ENCODE data around the gene DPP8. TPM values are rescaled to one million over a fixed set of nuclear protein-coding genes. Genes with fewer than 3 reads are reported as not detected.

Gene DPP8
- total and polyA plus RNA-seq, 2 donors (not counting 3 experiments of a cell fraction or from before 2014, with no cell fraction given): 12.1 to 35.3 TPM

DNA sequence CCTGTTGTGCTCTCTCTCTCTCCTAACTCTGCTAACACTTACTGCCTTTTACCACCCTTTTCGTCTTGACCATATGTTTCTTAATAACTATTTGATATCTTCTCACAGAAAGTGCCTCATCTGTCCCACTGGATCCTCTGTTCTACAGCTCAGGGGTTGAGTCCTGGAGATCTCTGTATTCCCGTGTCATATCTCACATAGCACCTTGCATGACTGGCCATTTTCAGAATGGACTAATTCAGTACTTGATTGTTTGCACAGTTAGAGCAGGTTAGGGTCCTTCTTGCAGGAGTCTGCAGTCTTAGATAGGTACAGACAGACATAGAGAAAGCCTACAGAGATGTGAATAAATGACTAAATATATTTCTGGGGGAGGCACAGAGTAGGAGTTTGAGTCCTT lies 33.7 kb upstream of the DPP8 start:
- no peak overlapping the region for H2AFZ ChIP-seq (ENCODE audit: low read depth, low read length)
- H3K4me3 ChIP-seq (replicated peaks in 1 of 3; ENCODE audit: insufficient read depth in 1 of 3, low read depth in 1 of 3, low read length in 3 of 3): no peak overlapping the region
- intact Hi-C loops (cut with micrococcal nuclease): no loop called here
- dilution Hi-C loops (cut with MboI; ENCODE audit: extremely low pct_ligation_motif_present, low sequenced_read_pairs): no loop called here
- H3K4me2 ChIP-seq (ENCODE audit: insufficient read depth, low read length): no peak overlapping the region
- no peak for DNase-seq (ENCODE audit: low read depth, low spot score)
- no peaks in the 10 kb centered on the region for H4K20me1 ChIP-seq (replicated peaks; ENCODE audit: control insufficient read depth, extremely low read depth, insufficient read depth, low read length)
- no peak for TF ChIP-seq EZH2 (IDR thresholded peaks at IDR 0.05; ENCODE audit: borderline replicate concordance, low read depth, low read length, severe bottlenecking)
- TF ChIP-seq POLR2AphosphoS5 (IDR thresholded peaks at IDR 0.05; ENCODE audit: insufficient read depth, low read depth, low read length): no peak
- TF ChIP-seq, protein P1, sequence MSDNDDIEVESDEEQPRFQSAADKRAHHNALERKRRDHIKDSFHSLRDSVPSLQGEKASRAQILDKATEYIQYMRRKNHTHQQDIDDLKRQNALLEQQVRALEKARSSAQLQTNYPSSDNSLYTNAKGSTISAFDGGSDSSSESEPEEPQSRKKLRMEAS (IDR thresholded peaks at IDR 0.05; ENCODE audit: insufficient read depth, insufficient read length): no peak
- no peak for TF ChIP-seq GATA2 (IDR thresholded peaks at IDR 0.05; ENCODE audit: insufficient read depth, insufficient read length, low read depth, low read length)
- TF ChIP-seq POLR2A (IDR thresholded peaks at IDR 0.05; ENCODE audit: low read depth, low read length): no peak
- TF ChIP-seq MYC (IDR thresholded peaks at IDR 0.05; ENCODE audit: low read depth, low read length): no peak
- TF ChIP-seq, protein P2, sequence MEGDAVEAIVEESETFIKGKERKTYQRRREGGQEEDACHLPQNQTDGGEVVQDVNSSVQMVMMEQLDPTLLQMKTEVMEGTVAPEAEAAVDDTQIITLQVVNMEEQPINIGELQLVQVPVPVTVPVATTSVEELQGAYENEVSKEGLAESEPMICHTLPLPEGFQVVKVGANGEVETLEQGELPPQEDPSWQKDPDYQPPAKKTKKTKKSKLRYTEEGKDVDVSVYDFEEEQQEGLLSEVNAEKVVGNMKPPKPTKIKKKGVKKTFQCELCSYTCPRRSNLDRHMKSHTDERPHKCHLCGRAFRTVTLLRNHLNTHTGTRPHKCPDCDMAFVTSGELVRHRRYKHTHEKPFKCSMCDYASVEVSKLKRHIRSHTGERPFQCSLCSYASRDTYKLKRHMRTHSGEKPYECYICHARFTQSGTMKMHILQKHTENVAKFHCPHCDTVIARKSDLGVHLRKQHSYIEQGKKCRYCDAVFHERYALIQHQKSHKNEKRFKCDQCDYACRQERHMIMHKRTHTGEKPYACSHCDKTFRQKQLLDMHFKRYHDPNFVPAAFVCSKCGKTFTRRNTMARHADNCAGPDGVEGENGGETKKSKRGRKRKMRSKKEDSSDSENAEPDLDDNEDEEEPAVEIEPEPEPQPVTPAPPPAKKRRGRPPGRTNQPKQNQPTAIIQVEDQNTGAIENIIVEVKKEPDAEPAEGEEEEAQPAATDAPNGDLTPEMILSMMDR (IDR thresholded peaks at IDR 0.05; ENCODE audit: extremely low read depth in 1 of 2, insufficient read depth in 1 of 2, low read depth in 1 of 2, low read length in 2 of 2): no peak
- no peak for TF ChIP-seq FOS (IDR thresholded peaks at IDR 0.05; ENCODE audit: borderline replicate concordance, insufficient read depth, low read length)
- TF ChIP-seq JUN (IDR thresholded peaks at IDR 0.05; ENCODE audit: borderline replicate concordance, insufficient read depth, insufficient read length, low read depth): no peak
- no peak overlapping the region for H3K9ac ChIP-seq (replicated peaks; ENCODE audit: extremely low read depth, insufficient read depth, low read length)
- H3K9me1 ChIP-seq (replicated peaks; ENCODE audit: control insufficient read depth, extremely low read depth, insufficient read depth, low read length): peaks cover 4% of the 10 kb centered on the region
- peaks cover 2% of the 10 kb centered on the region for H3K4me1 ChIP-seq (ENCODE audit: control insufficient read depth, extremely low read depth, insufficient read depth, low read length)
- peaks cover 48% of the 10 kb centered on the region for H3K79me2 ChIP-seq (ENCODE audit: control insufficient read depth, insufficient read depth, low read length)
- H3K27me3 ChIP-seq (ENCODE audit: control insufficient read depth in 2 of 2, insufficient read depth in 2 of 2, low read length in 2 of 2): no peaks in the 10 kb centered on the region
- no peak for FAIRE-seq
- no TSS peak for BruUV-seq (replicated peaks)
- no peaks in the 10 kb centered on the region for H3K9me3 ChIP-seq (replicated peaks; ENCODE audit: control insufficient read depth, insufficient read depth, low read length)
- peaks cover 2 to 5% of the 10 kb centered on the region in 2 experiments for H3K36me3 ChIP-seq (ENCODE audit: control insufficient read depth in 2 of 2, extremely low read depth in 1 of 2, insufficient read depth in 2 of 2, low read length in 2 of 2)
- POLR2A ChIA-PET: no interaction called here
- no peak overlapping the region for H3K27ac ChIP-seq (ENCODE audit: insufficient read depth, low read depth, low read length)
- CTCF ChIA-PET: no interaction called here

Data from endothelial cell of umbilical vein (primary cell).